ENCODE measurements around the gene MBD3L3.
"Not testable (repeated sequence)": the region's sequence is repeated elsewhere in the genome, so short reads cannot be mapped to it uniquely, and the experiment has no call there.

DNA sequence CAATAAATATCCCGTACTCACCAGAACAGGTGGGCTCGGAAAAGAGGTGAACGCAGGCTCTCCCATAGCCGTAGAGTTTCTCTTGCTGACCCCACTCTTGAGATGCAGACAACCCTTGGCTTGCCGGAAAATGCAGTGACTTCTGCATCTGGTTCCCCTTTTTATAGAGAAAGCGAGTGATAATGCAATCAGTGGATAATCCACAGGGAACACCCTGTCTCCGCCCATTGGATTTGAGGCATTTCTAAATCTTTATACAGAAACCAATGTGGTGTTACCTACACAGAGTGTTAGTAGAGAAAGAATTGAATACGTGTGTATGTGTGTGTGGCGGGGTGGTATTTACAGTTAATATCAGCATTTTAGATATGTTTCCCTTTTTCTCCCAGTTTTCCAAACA, 18.4 kb downstream of the MBD3L3 start, which contains the start of gene MBD3L4:
- not testable (repeated sequence) for TF ChIP-seq SIN3B (IDR thresholded peaks at IDR 0.05; ENCODE audit: low read depth); ZNF384 (IDR thresholded peaks at IDR 0.05; ENCODE audit: low read depth, low read length)
- TF ChIP-seq, protein P1, sequence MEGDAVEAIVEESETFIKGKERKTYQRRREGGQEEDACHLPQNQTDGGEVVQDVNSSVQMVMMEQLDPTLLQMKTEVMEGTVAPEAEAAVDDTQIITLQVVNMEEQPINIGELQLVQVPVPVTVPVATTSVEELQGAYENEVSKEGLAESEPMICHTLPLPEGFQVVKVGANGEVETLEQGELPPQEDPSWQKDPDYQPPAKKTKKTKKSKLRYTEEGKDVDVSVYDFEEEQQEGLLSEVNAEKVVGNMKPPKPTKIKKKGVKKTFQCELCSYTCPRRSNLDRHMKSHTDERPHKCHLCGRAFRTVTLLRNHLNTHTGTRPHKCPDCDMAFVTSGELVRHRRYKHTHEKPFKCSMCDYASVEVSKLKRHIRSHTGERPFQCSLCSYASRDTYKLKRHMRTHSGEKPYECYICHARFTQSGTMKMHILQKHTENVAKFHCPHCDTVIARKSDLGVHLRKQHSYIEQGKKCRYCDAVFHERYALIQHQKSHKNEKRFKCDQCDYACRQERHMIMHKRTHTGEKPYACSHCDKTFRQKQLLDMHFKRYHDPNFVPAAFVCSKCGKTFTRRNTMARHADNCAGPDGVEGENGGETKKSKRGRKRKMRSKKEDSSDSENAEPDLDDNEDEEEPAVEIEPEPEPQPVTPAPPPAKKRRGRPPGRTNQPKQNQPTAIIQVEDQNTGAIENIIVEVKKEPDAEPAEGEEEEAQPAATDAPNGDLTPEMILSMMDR (IDR thresholded peaks at IDR 0.05 in 2 of 3, conservative IDR thresholded peaks at IDR 0.05 in 1 of 3; ENCODE audit: insufficient read depth in 2 of 3, low read depth in 1 of 3, low read length in 3 of 3), result not testable (repeated sequence)

Data from K562 (cell line).